HL-60 (cell line): Measurements from ENCODE around the gene WDR26.

Experiments
- CTCF ChIP-seq: IDR thresholded peaks from one replicate; pipeline ENCODE4 v1.5.1; 2011; ENCODE audit warnings: low read length, control low read depth, inconsistent platforms; ENCODE audit not compliant: insufficient read depth
- POLR2AphosphoS5 ChIP-seq: IDR thresholded peaks from 2 replicates; pipeline ENCODE4 v1.6.1; 2012; ENCODE audit warnings: low read depth
- REST ChIP-seq: IDR thresholded peaks from 2 replicates; pipeline ENCODE4 v1.6.1; 2012; ENCODE audit warnings: low read depth; ENCODE audit not compliant: insufficient replicate concordance

GRCh38 chr1:224438989-224439388, 4.4 kb upstream of the WDR26 start:
- TF ChIP-seq CTCF = no peak
- TF ChIP-seq POLR2AphosphoS5 = no peak
- TF ChIP-seq REST = no peak
